NCI-H1436 treated with DMSO at 0.1 percent for 48 hours (cell line): ENCODE results near the gene OBI1.
"Not testable (repeated sequence)": the region's sequence is repeated elsewhere in the genome, so short reads cannot be mapped to it uniquely, and the experiment has no call there.

Source experiments
- DNase-seq: peaks from one replicate; lab custom pipeline; 2025; lab: John Stamatoyannopoulos, UW

The OBI1 gene

GRCh38 chr13:78649997-78650716 is 8.8 kb downstream of the OBI1 start:
- DNase-seq = no peak

GRCh38 chr13:78647109-78647678 is 11.8 kb downstream of the OBI1 start:
- DNase-seq = not testable (repeated sequence)

- no peak for DNase-seq
These were observed 20.7 kb downstream of the OBI1 start for GRCh38 chr13:78638216-78638615.

GRCh38 chr13:78636495-78636894 is 22.5 kb downstream of the OBI1 start:
- DNase-seq = no peak

DNA sequence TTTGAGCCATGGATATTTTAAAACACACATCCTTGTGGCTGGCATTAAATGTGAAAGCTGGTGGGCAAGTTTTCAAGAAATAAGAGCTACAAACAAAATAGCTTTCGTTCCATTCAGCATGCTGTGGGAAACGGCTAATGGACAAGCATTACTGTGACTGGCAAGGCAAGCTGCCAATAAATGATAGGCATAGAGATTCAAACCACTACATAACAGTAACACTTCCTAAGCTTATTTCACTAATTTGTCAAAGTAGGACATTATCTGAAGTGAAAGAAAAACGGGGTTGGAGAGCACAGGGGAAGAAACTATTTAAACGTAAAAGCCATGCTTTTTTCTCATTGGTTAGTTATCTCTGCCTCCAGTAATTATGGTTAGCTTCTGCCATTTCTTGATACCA is 26.0 kb downstream of the OBI1 start:
- DNase-seq = no peak

- DNase-seq = no peak
These were observed 27.9 kb downstream of the OBI1 start for GRCh38 chr13:78631077-78631476.

DNA sequence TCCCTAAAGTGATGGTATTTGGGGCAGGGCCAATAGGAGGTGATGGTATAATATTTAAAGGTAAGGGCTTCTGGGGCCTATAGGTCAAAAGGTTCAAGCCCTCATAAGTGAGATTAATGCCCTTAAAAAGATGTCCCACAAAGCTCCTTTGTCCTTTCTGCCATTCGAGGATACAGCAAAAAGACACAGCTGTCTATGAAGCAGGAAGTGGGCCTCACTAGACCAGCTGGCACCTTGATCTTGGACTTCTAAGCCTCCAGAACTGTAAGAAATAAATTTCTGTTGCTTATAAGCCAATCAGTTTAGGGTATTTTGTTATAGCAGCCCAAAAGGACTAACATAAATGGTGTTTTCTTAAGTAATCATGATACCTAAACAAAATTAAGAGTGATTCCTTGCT is 28.4 kb downstream of the OBI1 start:
- DNase-seq = no peak

GRCh38 chr13:78625384-78625783 is 33.6 kb downstream of the OBI1 start:
- no peak for DNase-seq

GRCh38 chr13:78623132-78623531 is 35.8 kb downstream of the OBI1 start:
- DNase-seq = no peak

- DNase-seq = no peak
These were observed 38.0 kb downstream of the OBI1 start for GRCh38 chr13:78620936-78621470.

DNA sequence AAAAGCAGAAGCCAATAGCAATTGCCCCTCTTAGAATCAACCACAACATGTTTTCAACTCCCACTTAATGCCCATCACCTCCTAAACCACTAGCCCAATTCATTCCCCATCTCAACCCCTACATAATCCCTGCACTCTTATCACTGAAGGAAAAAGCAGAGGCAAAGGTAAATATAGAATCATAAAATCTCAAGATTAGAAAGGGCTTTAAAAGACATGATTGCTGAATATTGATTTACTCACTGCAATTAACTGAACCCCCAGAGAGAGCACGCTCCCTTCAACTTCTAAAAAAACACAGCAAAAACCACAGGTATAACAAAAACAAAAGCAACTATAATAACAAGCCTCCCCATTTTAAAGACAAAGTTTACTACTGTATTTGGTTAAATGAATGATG is 40.5 kb downstream of the OBI1 start:
- no peak for DNase-seq

GRCh38 chr13:78611040-78611439 is 47.9 kb downstream of the OBI1 start:
- DNase-seq = no peak

DNA sequence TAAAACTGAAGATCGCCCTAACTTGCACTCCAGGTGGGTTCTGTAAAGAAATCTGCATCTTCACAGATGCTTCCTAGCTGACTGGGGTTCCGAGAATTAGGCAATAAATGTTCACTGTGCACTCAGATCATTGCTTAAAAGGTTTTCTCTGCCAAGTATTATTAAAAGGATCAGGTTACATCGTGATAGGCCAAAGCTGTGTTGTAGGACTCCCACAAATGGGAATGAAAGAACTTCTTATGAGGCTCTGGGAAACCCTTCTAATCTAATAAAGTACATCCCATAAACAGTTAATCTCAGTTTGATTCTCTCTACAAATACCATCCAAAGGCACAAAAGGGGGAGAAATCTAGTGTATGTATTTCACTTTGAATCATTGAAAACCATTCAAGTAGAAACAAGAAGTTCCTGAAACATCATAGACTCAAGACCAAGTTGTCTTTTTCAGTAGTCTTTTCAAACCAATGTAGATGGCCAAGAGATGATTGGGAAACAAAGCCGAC is 48.5 kb downstream of the OBI1 start:
- DNase-seq = no peak

- DNase-seq = no peak
These were observed 49.3 kb downstream of the OBI1 start for GRCh38 chr13:78609464-78610205.

GRCh38 chr13:78608688-78609463 is 50.1 kb downstream of the OBI1 start:
- no peak for DNase-seq

GRCh38 chr13:78608252-78608687 is 50.7 kb downstream of the OBI1 start:
- no peak for DNase-seq

DNA sequence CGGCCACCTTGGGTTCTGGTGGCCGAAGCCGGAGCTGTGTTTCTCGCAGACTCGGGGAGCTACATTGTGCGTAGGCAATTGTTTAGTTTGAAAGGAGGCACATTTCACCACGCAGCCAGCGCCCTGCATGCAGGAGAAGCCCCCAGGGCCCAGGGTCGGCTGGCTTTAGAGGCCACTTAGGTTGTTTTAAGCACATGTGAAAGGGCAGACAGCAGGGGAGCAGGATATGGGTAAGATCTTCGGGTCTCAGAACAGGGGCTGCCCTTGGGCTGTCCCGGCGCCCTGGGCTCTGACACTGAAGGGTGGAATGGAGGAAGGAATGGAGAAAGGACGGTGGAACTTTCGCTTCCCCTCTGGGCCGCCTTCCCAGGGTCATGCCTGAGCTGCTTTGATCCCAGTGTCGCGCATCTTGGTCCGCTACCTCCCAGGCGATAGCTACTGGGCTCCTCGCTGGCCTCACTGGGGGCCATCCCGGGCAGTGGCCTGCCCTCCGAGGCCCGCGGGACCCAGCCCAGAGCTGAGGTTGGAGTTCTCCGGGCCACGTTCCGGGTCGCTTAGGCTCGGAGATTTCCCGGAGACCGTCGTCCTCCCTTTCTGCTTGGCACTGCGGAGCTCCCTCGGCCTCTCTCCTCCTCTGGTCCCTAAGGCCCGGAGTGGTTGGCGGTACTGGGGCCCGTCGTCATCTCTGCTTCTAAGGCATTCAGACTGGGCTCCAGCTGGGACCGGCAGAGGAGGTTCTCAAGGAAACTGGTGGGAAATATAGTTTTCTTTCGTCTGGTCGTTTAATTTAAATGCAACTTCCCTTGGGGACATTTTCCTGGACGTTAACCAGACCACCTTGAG is 51.3 kb downstream of the OBI1 start:
- no peak for DNase-seq

GRCh38 chr13:78606471-78607408 is 52.2 kb downstream of the OBI1 start:
- no peak for DNase-seq

DNA sequence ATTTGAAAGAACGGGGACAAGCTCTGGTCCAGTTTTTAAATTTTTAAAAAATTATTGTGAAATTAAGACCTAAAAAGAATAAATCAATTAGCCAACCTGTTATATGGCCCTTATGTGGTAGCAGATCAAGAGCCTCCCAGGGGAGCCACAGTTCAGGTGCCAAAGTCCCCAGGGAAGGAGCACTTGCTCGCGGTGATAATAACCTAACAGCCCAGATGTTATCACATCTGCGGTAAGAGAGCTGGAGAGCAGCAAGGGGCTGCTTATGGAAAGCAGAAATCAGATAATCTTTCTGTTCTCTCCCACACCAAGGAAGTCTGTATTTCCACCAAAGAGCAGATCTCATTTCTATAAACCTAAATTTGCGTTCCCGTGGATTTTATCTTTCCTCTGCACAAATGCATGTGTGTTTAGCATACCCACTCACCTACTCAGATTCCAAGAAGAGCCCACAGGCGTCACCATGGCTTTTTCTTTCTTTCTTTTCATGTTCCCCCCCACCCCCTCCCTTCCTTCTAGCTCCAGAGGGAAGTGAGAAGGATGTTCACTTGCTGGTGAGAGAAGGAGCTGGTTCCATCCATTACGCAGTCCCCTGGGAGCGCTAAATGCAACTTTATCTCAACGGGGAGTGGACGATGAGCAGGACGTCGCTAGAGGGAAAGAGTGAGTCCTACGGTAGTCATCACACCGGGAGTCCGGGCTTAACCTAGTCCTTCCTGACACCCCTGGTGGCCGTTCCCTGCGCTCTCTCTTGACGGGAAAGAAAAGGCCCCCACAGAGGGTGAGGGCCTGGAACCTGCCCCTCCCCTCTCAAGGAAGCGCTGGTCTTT is 54.0 kb downstream of the OBI1 start:
- DNase-seq = peak; percentile 18
